Fibroblast of pulmonary artery (primary cell): ENCODE results near the gene CHRNE.

Experiments
- DNase-seq: peaks from one replicate; pipeline ENCODE4 v3.0.0-alpha.2; 2010; ENCODE audit warnings: low read depth
- H3K4me3 ChIP-seq: replicated peaks from 2 replicates; pipeline ENCODE4 v1.5.1; 2011; ENCODE audit warnings: low read depth, mild to moderate bottlenecking, control low read depth, low read length, moderate library complexity
- TF ChIP-seq, protein P1 (sequence below): IDR thresholded peaks from 2 replicates; pipeline ENCODE4 v1.5.1; 2011; ENCODE audit warnings: mild to moderate bottlenecking, control low read depth, low read length, inconsistent platforms; ENCODE audit errors: missing control alignments

The CHRNE gene

DNA sequence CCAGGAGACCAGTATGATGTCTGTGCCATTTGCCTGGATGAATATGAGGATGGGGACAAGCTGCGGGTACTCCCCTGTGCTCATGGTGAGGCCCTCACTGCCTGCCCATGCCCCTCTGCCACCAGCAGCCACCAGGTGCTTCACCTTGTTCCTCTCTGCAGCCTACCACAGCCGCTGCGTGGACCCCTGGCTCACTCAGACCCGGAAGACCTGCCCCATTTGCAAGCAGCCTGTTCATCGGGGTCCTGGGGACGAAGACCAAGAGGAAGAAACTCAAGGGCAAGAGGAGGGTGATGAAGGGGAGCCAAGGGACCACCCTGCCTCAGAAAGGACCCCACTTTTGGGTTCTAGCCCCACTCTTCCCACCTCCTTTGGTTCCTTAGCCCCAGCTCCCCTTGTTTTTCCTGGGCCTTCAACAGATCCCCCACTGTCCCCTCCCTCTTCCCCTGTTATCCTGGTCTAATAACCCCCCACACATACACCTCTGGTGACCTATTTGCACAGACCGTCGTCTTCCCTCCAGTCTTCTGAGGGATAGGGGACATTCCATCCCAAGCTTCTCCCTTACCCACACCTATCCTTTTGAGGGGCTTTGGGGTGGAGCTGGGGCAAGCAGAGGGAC lies 41.8 kb upstream of the CHRNE start:
- H3K4me3 ChIP-seq = peak overlapping the region; percentile 21
- TF ChIP-seq, protein P1, sequence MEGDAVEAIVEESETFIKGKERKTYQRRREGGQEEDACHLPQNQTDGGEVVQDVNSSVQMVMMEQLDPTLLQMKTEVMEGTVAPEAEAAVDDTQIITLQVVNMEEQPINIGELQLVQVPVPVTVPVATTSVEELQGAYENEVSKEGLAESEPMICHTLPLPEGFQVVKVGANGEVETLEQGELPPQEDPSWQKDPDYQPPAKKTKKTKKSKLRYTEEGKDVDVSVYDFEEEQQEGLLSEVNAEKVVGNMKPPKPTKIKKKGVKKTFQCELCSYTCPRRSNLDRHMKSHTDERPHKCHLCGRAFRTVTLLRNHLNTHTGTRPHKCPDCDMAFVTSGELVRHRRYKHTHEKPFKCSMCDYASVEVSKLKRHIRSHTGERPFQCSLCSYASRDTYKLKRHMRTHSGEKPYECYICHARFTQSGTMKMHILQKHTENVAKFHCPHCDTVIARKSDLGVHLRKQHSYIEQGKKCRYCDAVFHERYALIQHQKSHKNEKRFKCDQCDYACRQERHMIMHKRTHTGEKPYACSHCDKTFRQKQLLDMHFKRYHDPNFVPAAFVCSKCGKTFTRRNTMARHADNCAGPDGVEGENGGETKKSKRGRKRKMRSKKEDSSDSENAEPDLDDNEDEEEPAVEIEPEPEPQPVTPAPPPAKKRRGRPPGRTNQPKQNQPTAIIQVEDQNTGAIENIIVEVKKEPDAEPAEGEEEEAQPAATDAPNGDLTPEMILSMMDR = no peak
- no peak for DNase-seq

DNA sequence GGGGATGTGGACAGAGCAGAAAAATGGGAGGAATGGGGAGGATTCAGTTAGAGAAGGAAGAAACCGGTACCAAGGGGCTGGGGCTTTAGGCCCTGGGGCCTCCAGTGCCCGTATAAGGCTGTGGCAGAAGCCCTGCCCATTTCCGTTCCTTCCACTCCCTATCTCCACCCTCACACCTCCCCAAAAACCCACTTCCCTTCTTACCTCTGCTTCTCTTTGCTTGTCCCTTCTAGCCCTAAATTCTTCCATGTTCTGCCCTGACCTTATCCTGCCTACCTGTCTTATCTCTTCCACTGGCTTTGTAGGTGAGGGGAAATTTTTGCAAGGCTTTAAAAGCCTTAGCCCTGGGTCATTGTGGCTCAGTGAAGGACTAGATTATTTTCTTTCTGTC lies 41.3 kb upstream of the CHRNE start:
- DNase-seq = no peak
- TF ChIP-seq, protein P1 = no peak
- H3K4me3 ChIP-seq = no peak overlapping the region

DNA sequence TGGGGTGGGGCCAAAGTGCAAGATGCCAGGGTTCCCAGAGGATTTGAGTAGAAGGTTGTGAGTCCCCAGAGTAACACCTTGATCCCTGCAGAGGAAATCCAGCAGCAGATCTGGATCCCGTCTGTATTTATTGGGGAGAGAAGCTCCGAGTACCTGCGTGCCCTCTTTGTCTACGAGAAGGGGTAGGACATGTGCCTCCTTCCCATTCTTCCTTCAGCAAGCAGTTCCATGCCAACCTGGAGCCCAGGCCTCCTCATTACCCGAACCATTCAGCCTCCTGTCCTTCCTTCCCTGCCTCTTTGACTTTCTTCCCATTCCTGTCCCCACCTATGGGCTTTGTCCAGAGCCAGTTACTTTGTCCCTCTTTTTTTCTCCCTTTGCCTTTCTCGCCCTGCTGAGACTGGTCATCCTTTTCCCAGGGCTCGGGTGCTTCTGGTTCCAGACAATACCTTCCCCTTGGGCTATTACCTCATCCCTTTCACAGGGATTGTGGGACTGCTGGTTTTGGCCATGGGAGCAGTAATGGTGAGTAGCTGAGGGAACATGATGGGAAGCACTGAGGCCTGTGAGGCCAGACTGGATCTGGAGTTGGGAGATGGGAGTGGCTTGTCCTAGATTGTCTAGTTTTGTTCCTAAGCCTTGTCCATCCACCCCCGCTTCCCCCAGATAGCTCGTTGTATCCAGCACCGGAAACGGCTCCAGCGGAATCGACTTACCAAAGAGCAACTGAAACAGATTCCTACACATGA lies 40.0 kb upstream of the CHRNE start:
- H3K4me3 ChIP-seq = no peak overlapping the region
- DNase-seq = no peak
- TF ChIP-seq, protein P1 = no peak

DNA sequence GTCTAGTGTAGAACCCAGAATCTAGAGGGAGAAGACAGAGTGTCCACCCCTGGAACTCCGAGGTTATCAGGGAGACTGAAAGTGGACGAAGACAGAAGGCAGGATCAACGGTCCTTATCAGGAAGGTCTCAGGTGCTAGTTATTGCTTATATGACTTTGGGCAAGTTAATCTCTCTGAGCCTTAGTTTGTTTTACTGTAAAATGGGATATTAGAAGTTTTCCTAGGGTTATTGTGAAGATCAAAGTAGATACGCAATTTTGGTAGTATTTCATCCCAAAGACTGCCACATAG lies 38.4 kb upstream of the CHRNE start:
- TF ChIP-seq, protein P1 = no peak
- no peak for DNase-seq
- H3K4me3 ChIP-seq = peak overlapping the region; percentile 88

DNA sequence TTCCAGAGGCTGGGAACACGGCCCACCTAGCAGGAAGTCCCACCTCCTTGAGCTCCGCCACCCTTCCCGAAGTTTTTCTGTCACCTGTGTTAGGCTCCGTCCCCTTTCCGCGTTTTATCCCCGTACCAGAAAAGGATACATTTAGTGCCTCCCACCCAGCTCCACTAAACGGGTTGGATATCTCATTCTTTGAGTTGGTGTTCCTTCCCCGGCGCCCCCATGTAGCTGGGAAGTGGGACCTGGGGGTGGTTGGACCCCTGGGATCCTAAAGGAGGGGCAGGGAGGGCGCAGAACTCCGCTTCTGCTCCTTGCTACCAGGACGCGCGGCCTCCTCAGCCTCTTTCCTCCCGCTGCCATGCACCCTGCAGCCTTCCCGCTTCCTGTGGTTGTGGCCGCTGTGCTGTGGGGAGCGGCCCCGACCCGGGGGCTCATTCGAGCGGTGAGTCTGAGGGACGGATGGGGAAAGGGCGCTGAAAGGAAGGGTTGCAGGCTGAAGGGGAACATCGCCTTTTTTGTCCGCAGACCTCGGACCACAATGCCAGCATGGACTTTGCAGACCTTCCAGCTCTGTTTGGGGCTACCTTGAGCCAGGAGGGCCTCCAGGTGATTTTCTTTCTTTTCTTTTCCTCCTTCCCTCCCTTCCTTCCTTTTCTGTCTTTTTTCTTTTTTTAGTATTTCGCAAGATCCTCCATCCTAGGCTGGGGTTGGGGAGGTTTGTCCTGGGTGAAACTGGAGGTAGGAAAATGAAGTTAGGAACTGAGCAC lies 37.8 kb upstream of the CHRNE start:
- H3K4me3 ChIP-seq = peak overlapping the region; percentile 88
- TF ChIP-seq, protein P1 = no peak
- DNase-seq = no peak

DNA sequence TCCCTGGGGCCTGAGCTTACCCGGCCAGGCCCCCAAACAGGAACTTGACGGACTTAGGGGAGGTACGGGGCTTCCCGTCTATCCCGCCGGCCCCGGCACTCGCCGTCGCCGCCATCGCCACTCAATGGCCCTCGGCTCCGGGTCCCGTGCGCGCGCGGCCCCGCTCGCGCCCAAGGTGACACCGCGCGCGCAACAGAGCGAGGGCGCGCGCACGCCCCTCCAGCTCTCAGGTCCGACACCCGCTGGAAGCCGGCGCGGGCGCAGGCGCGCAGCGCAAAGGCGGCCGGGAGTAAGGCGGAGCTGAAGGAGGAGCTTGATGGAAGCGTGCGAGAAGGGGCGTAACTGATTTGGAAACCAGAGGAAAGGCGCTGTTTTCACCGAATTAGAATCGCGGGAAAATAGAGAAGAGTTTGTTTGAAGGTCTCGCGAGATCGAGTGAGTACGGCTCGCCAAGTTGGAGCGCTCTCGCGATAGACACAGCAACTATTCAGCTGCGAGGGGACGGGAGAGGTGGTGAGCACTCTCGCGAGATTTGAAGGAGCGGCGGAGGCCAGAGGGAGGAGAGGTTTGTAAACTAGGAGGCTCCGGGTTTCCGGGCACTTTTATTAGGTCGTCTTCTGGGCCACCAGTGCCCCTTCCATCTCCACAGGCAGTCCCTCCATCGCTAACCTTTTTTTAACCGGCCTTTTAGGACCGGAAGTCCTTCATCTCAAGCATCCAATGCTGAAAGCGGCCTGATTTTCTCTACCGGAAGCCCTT lies 37.1 kb upstream of the CHRNE start, which contains the start of the genes RNF167 and SLC25A11:
TSS of gene RNF167 (plus strand) at position 473 of the 759 bp plus-strand sequence. CDS start 642 bp downstream, outside the sequence.
TSS of gene SLC25A11 (minus strand) at position 251 of the 759 bp plus-strand sequence. CDS start at position 115, 136 bp downstream.
- DNase-seq = peak; percentile 100
- TF ChIP-seq, protein P1 = no peak
- peak within 1 kb of the TSS; percentile 88 for H3K4me3 ChIP-seq
